ENCODE data around the gene CDH20. TPM values are rescaled to one million over a fixed set of nuclear protein-coding genes. Genes with fewer than 3 reads are reported as not detected.

The CDH20 gene
- total RNA-seq, 1 experiment from 2014 or later: not detected

DNA sequence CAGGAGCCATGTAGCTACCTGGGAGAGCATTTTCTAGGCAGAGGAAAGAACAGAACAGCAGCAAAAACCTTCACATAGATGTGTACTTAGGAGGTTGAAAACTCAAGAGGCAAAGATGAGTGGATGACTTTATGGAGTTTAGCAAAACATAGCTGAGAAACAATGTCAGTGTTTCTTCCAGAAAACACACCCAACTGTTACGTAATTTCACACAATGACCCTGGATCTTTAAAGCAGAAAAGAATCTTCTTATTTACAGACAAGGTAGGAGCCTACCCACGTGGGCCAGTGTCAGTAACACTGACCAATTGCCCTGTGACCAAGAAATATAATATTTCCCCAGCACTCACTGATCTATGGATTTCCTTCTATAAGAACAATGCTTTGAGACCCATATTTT is 254.6 kb downstream of the CDH20 start:
- Histone ChIP-seq H3K9me3 (ENCODE audit: control insufficient read depth, insufficient read depth, low read depth, low read length) (no peaks in the 10 kb centered on the region), H3K4me1 (ENCODE audit: control insufficient read depth, insufficient read depth, low read length) (no peaks in the 10 kb centered on the region; the same call in 1 of the 2 replicates), H3K36me3 (ENCODE audit: control insufficient read depth, insufficient read depth, low read length) (no peaks in the 10 kb centered on the region), H3K27ac (ENCODE audit: low read length) (no peak overlapping the region), H3K27me3 (ENCODE audit: control insufficient read depth, insufficient read depth, low read length) (no peaks in the 10 kb centered on the region), H3K4me3 (ENCODE audit: low read depth in 2 of 2, low read length in 2 of 2) (no peak overlapping the region)
- ATAC-seq (no peak), DNase-seq (ENCODE audit: low read depth, low spot score) (no peak)
- ChIA-PET CTCF (no interaction called here), POLR2A (no interaction called here)
- intact Hi-C loops (cut with micrococcal nuclease; ENCODE audit: unreplicated experiment): no loop called here
- in situ Hi-C loops (cut with HindIII; ENCODE audit: low pct_unique_long_range_greater_than_20kb, low sequenced_read_pairs): no loop called here
- no peak for TF ChIP-seq TCF7L2 (IDR thresholded peaks at IDR 0.05; ENCODE audit: low read depth, low read length)
- TF ChIP-seq, protein P1, sequence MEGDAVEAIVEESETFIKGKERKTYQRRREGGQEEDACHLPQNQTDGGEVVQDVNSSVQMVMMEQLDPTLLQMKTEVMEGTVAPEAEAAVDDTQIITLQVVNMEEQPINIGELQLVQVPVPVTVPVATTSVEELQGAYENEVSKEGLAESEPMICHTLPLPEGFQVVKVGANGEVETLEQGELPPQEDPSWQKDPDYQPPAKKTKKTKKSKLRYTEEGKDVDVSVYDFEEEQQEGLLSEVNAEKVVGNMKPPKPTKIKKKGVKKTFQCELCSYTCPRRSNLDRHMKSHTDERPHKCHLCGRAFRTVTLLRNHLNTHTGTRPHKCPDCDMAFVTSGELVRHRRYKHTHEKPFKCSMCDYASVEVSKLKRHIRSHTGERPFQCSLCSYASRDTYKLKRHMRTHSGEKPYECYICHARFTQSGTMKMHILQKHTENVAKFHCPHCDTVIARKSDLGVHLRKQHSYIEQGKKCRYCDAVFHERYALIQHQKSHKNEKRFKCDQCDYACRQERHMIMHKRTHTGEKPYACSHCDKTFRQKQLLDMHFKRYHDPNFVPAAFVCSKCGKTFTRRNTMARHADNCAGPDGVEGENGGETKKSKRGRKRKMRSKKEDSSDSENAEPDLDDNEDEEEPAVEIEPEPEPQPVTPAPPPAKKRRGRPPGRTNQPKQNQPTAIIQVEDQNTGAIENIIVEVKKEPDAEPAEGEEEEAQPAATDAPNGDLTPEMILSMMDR (IDR thresholded peaks at IDR 0.05): no peak
- TF ChIP-seq, protein P2, sequence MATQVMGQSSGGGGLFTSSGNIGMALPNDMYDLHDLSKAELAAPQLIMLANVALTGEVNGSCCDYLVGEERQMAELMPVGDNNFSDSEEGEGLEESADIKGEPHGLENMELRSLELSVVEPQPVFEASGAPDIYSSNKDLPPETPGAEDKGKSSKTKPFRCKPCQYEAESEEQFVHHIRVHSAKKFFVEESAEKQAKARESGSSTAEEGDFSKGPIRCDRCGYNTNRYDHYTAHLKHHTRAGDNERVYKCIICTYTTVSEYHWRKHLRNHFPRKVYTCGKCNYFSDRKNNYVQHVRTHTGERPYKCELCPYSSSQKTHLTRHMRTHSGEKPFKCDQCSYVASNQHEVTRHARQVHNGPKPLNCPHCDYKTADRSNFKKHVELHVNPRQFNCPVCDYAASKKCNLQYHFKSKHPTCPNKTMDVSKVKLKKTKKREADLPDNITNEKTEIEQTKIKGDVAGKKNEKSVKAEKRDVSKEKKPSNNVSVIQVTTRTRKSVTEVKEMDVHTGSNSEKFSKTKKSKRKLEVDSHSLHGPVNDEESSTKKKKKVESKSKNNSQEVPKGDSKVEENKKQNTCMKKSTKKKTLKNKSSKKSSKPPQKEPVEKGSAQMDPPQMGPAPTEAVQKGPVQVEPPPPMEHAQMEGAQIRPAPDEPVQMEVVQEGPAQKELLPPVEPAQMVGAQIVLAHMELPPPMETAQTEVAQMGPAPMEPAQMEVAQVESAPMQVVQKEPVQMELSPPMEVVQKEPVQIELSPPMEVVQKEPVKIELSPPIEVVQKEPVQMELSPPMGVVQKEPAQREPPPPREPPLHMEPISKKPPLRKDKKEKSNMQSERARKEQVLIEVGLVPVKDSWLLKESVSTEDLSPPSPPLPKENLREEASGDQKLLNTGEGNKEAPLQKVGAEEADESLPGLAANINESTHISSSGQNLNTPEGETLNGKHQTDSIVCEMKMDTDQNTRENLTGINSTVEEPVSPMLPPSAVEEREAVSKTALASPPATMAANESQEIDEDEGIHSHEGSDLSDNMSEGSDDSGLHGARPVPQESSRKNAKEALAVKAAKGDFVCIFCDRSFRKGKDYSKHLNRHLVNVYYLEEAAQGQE (IDR thresholded peaks at IDR 0.05; ENCODE audit: insufficient read depth in 1 of 2, low read depth in 2 of 2, low read length in 1 of 2): no peak
- TF ChIP-seq SIN3A (IDR thresholded peaks at IDR 0.05; ENCODE audit: borderline replicate concordance, insufficient read depth, low read depth, low read length): no peak
- no peak for TF ChIP-seq POLR2AphosphoS5 (IDR thresholded peaks at IDR 0.05; ENCODE audit: low read depth, low read length)
- no TSS peak for BruUV-seq (replicated peaks)

DNA sequence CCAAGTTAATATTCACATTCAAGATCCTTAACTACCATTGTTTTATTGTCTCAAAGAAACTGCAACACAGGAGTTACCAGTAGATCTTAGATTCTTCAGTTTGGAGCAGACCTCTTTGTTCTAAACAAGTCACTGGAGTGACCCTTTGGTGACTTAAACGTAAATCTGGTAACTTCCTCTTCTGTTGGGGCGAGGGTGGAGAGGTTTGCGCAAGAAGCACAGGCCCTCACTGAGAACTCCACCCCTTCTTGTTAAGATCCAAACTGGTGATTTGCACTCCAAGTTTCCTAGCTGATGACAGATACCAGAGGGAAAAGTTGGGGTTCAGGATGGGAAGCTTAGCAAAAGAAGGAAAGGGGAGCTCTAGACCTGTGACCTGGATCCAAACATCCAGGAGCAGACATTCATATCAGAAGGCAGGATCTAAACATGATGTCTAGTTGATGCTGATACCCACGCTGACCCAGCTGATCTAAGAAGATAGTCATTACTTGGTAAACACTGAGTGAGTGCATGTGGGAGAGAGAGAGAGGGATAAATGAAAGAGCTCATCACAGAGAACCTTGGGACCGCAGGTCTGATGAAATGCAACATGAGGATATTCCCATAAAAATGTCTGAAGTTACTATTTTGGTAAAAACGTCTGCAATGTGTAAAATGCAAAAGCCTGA is 256.0 kb downstream of the CDH20 start:
- POLR2A ChIA-PET: no interaction called here
- no peak for DNase-seq (ENCODE audit: low read depth, low spot score)
- CTCF ChIA-PET: no interaction called here
- ATAC-seq: no peak
- Histone ChIP-seq H3K4me3 (ENCODE audit: low read depth in 2 of 2, low read length in 2 of 2) (no peak overlapping the region), H3K27me3 (ENCODE audit: control insufficient read depth, insufficient read depth, low read length) (no peaks in the 10 kb centered on the region), H3K9me3 (ENCODE audit: control insufficient read depth, insufficient read depth, low read depth, low read length) (no peaks in the 10 kb centered on the region), H3K36me3 (ENCODE audit: control insufficient read depth, insufficient read depth, low read length) (no peaks in the 10 kb centered on the region), H3K4me1 (ENCODE audit: control insufficient read depth, insufficient read depth, low read length) (no peaks in the 10 kb centered on the region), H3K27ac (ENCODE audit: low read length) (no peak overlapping the region)
- TF ChIP-seq TCF7L2 (IDR thresholded peaks at IDR 0.05; ENCODE audit: low read depth, low read length) (no peak), POLR2AphosphoS5 (IDR thresholded peaks at IDR 0.05; ENCODE audit: low read depth, low read length) (no peak), SIN3A (IDR thresholded peaks at IDR 0.05; ENCODE audit: borderline replicate concordance, insufficient read depth, low read depth, low read length) (no peak)
- TF ChIP-seq, protein P2 (IDR thresholded peaks at IDR 0.05; ENCODE audit: insufficient read depth in 1 of 2, low read depth in 2 of 2, low read length in 1 of 2): no peak
- TF ChIP-seq, protein P1 (IDR thresholded peaks at IDR 0.05): no peak
- in situ Hi-C loops (cut with HindIII; ENCODE audit: low pct_unique_long_range_greater_than_20kb, low sequenced_read_pairs) (no loop called here), intact Hi-C loops (cut with micrococcal nuclease; ENCODE audit: unreplicated experiment) (no loop called here)
- no TSS peak for BruUV-seq (replicated peaks)

Data from Panc1 (cell line).